DMS 273 (cell line): ENCODE results near the gene MGMT.
A peak's percentile ranks its signal among the peaks of the same experiment; 100 is the strongest.

Experiments
- DNase-seq: peaks from one replicate; lab custom pipeline; 2025; ENCODE audit not compliant: unreplicated experiment; lab: John Stamatoyannopoulos, UW

MGMT gene

DNA sequence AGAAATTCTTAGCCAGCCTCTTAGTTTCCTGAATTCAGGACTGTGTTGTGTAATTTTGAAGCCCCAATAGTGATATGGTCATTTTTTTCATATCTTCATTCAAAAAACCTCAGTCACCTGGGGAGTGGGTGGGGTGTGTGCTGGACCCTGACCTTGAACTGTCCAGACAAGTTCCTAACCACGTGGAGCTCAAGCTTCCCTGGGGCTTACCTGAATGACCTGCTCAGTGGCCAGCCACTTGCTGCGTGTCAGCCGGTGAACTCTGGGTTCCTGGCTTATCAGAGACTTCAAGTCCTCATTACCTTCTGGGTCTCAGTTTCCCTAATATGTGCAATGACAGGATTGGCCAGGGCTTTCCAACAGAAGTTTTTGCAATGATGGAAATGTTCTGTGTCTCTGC, 27.1 kb downstream of the MGMT start:
- DNase-seq = no peak

DNA sequence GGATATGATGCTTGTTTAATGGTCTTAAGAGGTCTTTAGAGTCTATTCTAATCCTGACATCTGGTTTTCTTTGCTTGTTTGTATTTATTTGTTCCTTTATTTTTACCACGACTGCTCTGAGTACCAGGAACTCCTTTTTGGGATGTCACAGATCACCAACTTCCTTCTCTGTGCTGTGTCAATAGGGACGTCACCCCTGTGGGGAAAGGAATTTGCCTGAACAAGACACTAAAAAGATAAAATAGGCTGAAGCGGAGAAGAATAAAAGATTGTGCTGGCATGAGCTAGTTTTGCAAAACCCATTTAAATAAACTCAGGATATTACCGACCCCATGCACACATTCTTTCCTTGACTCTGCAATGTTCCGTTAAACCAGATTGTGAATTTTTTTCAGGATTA, 27.7 kb downstream of the MGMT start:
- no peak for DNase-seq

DNA sequence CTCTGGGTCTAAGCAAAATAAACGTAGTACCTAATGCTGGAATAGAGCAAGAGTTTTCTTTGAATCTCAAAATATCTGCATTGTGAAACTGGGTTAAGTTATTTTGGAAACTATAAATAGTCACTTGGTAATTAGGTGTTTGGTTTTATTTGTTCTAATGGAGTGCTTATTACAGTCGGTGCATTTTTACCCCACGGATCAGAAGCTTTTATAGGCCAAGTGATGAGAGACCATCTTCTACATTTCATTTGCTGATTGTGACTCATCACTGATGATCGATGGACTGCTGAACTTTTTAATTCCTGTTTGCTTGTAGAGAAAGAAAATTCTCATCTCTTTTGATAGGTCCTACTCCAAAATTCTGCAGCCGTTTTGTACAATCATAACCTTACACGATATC, 28.2 kb downstream of the MGMT start:
- DNase-seq = no peak

- no peak for DNase-seq
These were observed 28.7 kb downstream of the MGMT start for GRCh38 chr10:129495698-129496097.

DNA sequence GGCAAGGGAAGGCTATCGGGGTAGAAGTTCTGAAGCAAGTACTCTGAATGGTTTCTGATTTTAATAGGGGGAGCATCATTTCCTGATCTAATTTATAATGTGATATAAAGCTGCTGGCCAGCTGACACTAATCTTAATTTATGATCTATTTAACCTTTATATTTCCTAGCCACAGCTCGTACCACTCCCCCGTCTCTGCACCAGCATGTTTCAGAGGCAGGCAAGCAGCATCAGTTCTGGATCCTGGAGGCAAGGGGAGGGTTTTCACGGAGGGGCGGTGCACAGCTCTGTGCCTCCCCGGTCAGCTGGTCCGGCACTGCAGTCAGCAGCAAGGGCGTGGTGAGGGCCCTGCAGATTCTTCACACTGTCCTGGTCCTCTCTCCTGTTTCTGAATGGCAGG, 30.0 kb downstream of the MGMT start:
- DNase-seq = no peak

- DNase-seq = no peak
These were observed 31.6 kb downstream of the MGMT start for GRCh38 chr10:129498680-129499079.

- DNase-seq = no peak
These were observed 33.7 kb downstream of the MGMT start for GRCh38 chr10:129500617-129501339.

DNA sequence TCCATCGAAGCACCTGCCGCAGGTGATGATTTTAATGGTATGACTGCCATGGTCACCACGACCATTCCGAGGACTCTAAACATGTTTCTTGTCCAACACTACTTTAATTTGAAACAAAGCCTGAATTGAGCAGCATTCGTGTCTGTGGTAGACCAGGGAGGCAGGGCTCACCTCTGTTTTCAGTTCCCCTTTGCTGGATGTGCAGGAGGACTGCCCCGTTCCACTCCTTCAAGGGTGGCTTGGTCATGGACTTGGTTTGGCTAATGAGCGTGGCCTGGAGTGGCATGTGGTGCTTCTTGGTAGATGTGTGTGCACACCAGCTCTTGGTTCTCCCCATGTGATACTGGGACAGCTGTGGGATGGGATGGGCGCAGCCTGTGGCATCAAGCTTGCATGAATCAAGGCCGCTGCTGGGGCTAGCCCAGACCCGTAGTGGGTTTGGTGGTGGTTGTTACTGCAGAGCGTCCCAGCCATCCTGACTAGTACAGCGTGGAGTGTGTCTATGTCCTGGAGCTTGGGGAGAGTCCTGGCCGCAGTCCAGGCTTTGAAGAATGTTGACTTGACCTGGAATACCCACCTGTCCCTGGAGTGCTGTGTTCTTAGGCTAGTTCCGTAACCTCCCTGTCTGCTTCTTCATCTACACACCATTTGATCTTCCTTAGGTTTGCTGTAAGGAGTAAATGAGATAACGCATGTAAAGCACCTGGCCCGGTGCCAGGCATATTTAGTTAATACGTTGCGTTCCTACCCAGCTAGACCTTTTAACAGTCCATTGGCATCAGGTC, 34.8 kb downstream of the MGMT start:
- peak; percentile 15 for DNase-seq

- DNase-seq = no peak
These were observed 35.4 kb downstream of the MGMT start for GRCh38 chr10:129502448-129502847.

GRCh38 chr10:129505500-129506075, 38.5 kb downstream of the MGMT start:
- DNase-seq = no peak

DNA sequence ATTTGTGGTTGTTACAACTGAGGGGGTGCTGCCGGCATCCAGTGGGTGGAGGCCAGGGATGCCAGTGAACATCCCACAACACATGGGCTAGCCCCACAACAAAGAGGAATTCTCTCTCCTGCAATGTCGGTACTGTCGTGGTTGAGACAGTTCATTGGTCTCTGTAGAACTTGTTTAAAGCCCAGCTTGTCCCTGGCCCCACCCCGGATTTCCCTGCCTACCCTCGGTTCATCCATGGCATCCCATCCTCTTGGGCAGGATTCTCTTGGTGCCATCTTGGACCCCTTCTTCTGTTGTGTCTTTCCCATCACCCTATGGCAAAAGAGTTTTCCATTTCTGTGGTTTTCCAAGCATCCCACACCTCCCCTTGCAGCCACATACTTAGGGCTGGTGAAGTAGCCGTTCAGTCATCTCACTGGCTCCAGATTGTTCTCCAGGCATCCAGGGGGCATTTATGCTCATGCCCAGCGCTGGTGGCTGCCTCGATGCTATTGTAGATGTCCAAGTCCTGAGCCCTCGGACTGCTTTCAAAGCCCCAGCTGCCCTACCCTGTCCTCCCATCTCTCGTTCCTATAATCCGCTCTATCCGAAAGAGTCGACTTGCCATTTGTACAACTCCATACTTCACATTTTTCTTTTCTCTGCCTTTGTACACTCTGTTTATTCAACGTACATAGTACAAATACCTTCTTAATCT, 39.2 kb downstream of the MGMT start:
- DNase-seq = no peak

DNA sequence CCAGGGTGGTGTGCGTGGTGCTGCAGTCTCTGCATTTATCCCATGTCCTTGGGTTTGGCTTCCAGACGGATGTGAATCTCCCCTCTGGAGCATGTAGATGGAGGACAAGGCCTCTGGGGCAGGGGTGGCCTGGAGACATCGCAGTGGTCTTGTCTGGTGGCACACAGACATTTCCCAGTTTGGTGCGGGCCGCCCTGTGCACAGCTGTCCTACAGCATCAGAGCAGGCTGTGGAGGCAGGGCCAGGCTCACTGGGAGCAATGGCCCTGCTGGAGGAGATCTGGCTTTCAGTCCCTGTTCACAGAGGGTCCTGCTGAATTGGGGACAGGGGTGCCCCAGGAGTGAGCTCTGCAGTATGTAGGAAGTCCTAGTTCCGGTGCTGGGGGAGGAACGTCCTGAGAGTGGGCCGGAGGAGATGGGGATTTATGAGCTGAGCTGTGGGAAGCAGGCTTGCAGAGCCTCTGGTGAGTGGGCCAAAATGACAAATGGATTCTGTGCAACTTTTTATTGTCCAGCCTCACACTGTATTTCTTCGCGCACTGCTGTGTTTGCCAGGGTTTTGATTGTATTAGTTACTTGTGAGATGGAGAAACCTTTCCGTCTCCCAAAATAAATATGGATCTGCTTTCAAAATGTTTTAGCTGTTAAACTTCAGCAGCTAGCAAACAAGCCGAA, 40.3 kb downstream of the MGMT start:
- DNase-seq = no peak

DNA sequence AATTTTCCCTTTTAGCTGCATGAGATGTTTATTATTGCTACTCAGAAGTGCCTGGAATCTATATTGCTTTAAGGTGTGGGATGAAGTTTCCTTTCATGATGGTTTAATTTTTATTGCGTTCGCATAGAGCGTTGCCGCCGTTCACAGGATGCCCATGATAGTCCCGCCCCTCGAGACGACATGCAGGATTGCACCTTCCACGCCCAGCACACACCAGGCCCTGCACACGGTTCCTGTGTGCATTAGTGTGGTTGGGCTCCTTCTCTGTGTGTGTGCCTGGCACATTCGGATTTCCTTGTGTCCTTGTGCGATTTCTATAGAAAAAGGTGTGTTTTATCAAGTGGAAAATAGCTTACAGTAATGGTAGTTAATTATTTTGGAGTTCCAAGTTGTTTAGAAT, 42.1 kb downstream of the MGMT start:
- DNase-seq = no peak

GRCh38 chr10:129509835-129510234, 42.8 kb downstream of the MGMT start:
- DNase-seq = no peak

- DNase-seq = no peak
These were observed 44.0 kb downstream of the MGMT start for GRCh38 chr10:129511086-129511485.

DNA sequence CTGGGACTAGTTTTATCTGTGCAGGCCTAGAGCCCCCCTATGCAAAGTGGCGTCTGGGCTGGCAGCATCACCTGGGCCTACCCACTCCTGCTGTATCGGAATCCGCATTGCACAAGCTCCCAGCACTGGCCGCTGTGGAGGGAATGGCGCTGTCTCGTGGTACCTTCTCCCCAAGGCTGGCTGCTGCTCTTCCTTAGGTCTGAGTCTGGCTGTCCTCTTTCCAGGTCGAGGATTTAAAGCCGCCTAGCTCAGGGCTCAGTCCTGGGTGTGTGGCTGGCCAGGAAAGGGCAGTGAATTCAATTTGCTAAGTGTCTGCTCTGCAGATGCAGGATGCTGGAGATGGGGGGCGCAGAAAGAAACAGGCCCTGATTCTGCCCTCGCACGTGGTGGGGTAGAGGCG, 44.7 kb downstream of the MGMT start:
- no peak for DNase-seq

DNA sequence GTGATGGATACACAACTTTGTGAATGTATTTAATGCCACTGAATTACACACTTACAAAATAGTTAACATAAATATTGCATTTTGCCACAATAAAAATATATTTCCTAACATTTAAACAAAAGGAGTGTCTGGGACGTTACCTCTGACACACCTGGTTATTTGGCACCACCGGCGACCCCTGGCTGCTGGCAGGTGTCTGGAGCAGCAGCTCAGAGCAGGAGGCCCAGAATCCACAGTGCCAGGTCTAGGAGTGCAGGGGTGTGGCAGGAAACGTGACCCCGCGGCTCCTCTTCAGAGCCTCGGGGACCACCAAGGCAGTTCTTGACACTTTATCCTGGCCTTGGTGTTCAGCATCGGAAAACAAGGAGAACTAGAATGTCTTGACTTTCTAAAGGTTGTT, 46.3 kb downstream of the MGMT start:
- DNase-seq = no peak

GRCh38 chr10:129514568-129515451, 47.8 kb downstream of the MGMT start:
- no peak for DNase-seq

- DNase-seq = no peak
These were observed 50.0 kb downstream of the MGMT start for GRCh38 chr10:129516846-129517679.
